DMS79 (cell line): ENCODE measurements around the gene TAS2R38.

ENCODE experiments used
- DNase-seq: peaks from one replicate; lab custom pipeline; 2025; lab: John Stamatoyannopoulos, UW

TAS2R38 gene

DNA sequence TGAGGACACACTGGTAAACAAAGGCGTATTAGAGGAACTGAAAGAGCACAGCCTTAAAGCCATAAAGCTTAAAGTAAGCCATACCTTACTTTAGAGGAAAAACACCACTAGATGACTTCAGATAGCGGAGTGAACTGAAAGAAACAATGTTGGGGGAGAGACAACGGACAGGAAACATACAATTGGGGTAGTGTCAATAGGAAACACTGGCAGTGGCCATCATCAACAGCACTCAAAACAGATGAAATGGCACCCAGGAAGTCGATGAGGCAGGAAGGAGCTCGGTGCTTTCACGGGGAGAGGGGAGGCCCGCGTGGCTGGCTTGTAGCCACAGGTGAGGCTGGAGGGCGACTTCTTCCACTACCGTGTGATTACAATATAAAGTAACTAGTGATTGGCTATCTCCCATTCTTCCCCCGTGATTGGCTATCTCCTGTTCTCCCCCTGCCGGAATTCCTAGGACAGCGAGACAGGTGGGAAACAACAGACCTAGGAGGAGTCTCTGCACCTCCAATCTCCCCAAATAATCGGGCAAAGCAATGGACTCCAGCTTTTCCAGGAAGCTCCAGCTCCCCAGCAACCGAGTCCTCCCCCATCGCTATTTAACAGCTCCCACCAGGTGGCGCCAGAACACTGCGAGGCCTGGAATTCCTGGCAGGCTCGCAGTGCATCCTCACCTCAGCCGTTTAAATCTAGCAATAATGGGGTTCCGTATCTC lies 2.4 kb upstream of the TAS2R38 start:
- DNase-seq, result no peak

DNA sequence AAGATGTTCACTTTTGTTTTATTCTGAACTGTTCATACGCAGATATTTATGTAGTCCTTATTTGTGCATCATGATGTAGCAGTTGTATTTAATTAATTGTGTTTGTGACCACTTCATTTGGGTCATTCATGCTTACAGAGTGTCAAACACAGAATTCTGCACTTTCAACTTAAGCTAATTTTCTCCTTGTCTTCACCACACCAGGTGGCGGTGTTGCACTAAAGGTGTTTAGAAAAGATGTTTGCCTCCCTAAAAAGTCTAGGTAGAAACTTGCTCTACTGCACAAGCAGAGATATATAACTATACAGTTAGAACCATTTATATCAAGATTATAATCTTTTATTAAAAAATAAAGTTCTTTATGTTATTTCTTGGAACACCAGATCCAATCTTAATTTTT lies 1.3 kb upstream of the TAS2R38 start:
- no peak for DNase-seq

DNA sequence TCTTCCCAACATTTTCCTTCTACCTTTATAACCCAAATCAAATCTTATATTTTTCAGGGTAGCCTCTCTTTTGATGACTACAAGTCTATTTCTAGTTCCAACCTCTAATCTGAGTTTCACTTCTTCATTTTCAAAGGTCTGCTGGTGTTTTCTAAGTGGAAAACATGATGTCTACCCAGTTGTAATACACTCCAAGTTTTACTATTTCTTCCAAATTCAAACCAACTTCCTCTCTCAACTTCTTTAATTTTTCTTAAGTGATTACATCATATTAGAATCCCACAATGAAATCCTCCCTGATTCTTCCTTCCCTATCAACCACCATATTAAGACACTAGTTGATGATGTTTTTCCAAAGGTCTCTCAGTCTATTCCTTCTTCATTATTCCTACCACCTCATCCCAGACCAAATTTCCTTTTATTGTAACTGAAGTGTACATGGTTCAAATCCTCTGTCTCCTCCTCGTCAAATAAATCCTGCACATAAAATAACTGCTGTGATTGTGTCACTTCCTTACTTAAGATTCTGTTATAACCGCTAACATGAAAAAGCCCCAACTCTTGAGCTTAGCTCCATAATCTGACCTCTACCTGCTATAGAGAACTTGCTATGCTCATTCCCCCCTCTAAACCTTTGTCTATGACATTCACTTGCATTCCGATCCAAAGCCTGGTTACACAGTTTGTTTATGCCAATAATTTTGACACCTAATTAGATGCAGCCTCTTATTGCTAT lies 12.7 kb downstream of the TAS2R38 start:
- no peak for DNase-seq

DNA sequence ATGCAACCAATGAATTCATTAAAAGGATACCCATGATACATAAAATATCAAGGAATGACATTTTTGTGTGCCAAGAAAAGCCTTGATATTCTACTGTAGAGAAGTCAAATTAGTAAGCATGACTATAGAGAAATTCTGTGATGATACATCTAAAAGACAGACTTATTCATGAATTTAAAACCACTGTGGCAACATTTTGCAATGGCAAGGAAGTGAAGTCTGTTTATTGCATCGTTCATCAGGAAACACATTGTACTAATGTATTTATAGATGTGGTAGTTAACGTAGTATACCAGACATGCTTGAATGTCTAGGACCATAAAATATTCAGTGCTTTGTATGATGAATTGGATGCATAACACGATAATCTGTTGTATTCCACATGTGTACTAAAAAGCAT lies 17.5 kb downstream of the TAS2R38 start:
- DNase-seq, result no peak

DNA sequence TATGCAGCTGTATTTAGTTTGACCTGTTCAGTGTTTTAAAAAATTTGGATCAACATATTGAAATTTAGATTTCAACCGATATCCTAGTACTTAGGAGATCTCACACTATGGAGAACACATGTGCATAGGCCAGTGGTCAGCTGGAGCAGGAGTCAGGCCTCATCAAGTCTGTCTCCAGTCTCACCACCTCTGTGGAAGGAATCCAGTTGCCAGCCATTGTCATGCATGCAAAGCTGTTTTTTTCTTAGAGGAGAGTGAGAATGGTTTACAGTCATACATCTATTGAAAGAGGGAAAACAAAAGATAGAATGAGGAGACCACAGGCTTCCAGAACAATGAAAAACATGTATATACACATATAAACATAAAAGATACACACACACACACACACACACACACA lies 19.2 kb downstream of the TAS2R38 start:
- DNase-seq, result no peak

DNA sequence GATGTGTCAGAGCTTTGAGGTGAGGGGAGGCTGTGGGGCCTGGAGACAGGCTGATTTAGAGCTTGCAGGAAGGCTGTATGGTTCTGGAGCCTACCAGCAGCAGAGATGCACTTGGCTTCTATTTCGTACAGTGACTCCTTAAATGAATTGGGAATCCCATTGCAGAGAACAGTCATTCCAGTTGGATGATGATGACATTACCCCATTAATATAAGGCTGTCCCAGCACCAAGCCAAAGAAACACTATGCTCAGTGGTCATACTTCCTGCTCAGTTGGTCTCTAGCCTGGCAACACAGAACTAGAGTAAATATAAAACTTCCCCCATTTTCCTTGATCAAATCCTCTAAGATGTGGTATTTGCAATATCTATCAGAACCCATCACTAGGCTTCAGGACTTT lies 21.1 kb downstream of the TAS2R38 start:
- no peak for DNase-seq

DNA sequence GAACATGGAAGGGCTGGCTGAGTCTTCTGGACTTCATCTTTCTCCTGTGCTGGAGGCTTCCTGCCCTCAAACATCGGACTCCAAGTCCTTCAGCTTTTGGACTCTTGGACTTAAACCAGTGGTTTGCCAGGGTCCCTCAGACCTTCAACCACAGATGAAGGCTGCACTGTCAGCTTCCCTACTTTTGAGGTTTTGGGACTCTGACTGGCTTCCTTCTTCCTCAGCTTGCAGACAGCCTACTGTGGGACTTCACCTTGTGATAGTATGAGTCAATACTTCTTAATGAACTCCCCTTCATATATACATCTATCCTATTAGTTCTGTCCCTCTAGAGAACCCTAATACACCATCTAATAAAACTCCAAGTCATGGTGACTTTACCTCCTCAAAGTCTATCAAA lies 22.8 kb downstream of the TAS2R38 start:
- DNase-seq, result no peak

DNA sequence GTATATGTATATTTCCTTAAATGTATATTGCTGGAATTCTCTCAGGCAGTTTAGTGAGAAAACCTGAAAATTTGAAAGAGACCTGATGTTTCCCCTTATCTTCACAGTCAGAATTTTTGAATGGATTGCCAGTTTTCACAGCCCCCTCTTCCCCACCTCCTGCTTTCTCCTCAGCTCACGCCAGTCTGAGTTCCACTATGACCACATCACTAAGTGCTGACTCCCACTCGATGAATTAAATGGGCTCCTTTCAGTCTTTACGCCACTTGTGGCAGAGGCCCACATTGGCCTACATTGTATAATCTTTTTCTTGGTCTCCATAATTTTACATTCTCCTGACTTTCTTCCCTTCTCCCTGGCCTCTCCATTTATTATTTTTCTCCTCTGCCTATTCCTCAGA lies 23.7 kb downstream of the TAS2R38 start:
- DNase-seq, result no peak

DNA sequence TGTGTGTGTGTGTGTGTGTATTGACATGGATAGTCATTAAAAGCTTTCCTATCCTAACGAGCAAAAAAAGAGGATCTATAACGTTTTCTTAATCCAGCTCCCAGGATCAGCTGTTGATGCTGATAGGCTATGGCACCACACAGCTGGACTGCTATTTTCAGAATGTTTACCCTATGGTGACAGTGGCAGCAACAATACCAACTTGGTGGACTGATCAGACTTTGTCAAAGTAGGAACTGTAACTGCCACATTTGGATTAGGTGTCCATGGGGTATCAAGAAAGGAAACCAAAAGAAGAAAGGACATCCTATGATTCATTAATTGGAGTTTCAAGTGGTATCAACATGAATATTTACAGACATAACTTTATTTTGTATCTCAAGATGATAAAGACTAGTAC lies 24.1 kb downstream of the TAS2R38 start:
- DNase-seq, result no peak

DNA sequence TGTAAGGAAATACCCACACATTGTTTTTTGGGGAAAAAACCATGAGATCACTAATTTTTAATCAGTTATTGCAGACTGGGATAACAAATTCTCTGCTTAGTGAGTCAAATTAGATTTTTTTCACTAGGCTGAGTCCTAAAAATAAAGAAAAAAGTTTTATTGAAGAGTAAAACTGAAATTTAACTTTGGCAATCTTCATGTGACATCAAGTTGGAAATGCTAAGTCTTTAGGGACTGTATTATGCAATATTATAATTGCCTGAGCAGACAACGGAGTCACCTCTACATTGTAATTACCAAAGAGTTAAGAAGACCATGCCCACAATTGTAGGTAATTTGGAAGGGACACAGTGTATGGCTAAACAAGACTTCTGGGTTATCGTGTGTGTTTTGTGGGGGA lies 24.6 kb downstream of the TAS2R38 start:
- DNase-seq, result no peak

DNA sequence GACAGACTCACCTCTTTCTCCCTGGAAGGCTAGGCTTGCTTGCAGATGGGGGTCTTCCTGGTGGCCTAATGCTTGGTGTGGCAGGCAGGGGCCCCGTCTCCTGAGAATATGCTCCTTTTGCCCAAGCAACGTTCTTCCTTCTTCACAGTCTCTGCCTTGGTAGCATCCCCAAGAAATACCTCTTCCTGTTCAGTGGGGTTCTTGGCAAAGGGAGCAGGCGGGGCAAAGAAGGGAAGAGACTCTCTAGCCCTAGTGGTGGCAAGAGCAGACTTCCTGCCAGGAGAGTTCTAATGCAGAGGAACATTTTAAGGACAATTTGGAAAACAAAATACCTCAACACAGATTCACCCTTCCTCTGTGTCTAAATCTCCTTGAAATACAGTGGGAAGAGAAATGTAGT lies 26.8 kb downstream of the TAS2R38 start, which contains the start of gene CLEC5A:
Gene CLEC5A (minus strand): TSS at position 179 of the 400 bp plus-strand sequence. CDS start 682 bp downstream, outside the sequence.
- no peak for DNase-seq

DNA sequence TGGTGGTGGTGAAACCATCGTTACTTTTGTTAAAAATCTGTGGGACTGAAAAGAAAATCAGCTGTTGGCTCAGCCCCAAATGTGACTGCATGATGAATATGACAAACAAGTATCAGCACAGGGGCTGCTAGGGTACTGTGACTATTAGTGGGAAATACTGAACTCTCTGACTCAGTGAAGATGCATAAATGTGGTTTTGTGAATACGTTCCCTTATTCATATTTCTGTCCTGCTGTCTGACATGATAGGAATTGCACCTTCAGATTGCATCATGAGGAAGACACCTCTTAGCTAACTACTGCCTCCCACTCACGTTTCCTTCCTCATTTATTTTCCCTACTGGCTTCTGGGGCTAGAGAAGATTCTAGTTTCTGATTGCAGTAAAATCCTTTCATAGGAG lies 28.2 kb downstream of the TAS2R38 start:
- DNase-seq, result no peak

DNA sequence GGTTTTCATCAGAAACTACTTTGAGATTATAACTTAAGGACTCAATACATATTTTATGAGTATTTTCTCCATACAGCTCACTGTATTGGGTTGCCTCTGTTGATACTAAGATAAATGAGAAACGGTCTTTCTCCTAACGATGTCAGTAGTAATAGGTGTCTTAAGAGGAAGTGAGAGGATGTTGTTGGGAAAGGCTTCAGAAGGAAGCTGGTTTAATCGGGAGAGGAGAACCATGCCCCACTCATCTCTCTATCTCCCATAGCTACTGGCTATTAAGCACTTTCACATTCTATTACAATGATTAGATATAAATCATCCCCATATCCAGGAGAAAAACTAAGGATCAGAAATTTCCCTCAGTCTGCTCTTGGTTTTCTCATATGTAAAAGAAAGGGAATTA lies 28.8 kb downstream of the TAS2R38 start:
- DNase-seq, result no peak

DNA sequence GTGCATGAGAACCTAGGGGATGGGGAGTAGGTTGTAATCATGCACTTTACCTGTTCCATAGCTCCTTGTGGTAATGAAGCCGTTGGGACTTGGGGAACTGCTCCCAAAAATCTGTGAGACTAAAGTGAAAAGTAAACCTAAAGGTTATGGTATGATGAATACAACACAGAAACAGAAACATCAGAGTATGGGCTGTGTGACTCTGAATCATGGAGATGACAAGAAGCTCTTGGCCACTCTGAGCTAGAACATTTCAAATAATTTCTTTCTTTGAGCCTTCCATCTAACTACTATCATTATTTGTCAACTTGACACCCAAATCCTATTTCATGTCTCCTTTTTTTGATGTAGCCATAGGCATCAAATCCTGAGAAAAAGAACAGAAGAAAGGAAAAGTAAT lies 29.7 kb downstream of the TAS2R38 start:
- DNase-seq, result no peak

DNA sequence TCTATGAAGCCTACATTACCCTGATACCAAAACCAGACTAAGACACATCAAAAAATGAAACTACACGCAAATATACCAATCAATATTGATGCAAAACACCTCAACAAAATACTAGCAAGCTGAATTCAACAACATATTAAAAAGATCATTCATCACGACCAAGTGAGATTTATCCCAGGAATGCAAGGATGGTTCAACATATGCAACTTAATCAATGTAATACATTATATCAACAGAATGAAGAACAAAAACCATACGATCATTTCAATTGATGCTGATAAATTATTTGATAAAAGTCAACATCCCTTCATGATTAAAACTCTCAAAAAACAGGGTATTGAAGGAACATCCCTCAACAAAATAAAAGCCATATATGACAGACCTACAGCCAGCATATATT lies 32.5 kb downstream of the TAS2R38 start:
- DNase-seq, result no peak

DNA sequence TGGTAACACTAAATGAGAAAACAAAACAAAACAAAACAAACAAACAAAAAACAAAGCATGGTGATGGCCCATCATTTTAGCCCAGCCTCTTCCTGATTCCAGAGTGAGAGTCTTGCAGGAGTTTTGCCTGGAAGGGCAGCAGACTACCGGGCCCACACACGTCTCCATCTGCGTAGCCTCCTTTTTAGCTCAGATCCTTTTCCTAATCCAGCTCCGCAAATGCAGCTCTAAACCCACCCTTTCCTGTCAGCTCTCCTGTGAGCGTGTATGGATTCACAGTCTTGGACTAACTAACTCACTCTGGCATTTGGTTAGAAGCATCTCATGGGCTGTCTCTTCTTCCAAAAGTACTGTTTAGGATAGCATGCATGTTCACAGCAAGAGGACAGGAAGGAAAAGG lies 43.4 kb downstream of the TAS2R38 start:
- DNase-seq, result no peak

DNA sequence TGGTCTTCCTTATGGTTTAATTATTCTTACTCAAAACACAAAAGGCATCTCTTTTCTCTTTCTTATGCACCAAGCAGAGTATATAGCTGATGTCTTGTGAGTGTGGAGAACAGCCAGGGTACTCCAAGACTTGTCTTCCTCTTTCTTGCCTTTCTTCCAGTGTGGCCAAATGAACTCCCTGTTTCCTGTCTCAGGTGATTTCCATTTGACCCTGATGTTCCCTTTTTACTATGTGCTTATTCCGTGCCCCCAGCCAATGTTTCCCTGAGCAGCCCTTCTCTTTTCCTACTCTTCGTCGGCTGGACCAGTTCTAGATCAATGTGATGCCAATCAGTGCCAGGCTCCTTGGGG lies 44.8 kb downstream of the TAS2R38 start:
- no peak for DNase-seq

DNA sequence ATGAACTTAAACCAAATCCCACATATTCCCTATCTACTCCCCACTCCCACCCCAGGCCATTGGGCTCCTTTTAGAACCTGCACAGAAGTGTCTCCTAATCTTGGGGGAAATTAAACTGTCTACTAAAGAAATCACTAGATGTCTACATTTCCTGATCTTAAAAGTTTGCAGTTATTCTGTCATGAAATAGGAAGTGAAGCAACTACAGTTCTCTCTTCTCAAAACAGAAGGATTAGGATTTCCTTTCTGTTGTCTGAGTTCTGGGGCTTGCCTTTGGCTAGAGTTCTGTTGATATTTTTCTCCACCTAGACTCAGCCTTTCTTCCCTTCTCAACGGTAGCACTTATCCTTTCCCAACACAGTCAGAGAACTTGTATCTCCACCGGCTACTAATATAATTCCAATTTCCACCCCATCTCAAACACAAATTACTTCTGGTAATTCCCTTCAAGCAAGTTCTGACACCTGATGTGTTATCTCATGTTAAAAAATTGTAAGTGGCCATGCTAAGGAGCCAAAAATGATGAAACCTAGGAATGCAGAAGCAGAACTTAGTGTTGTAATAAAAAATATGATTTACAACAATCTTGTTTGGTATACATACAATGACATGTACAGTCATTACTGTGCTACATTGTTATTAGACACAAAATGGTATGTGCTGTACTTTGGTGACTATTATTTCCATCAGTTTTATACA lies 45.3 kb downstream of the TAS2R38 start:
- no peak for DNase-seq
